Activated CD8-positive, alpha-beta memory T cell treated with anti-CD3 and anti-CD28 coated beads, Interleukin-2, amount 50 U/mL, for 48 hours (primary cell): Measurements from ENCODE around the gene KRTAP5-4.
A peak's percentile ranks its signal among the peaks of the same experiment; 100 is the strongest.
"Not testable (repeated sequence)": the region's sequence is repeated elsewhere in the genome, so short reads cannot be mapped to it uniquely, and the experiment has no call there.

Experiments
- DNase-seq: peaks from one replicate; pipeline ENCODE4 v3.0.0-alpha.2; 2020

Gene KRTAP5-4

DNA sequence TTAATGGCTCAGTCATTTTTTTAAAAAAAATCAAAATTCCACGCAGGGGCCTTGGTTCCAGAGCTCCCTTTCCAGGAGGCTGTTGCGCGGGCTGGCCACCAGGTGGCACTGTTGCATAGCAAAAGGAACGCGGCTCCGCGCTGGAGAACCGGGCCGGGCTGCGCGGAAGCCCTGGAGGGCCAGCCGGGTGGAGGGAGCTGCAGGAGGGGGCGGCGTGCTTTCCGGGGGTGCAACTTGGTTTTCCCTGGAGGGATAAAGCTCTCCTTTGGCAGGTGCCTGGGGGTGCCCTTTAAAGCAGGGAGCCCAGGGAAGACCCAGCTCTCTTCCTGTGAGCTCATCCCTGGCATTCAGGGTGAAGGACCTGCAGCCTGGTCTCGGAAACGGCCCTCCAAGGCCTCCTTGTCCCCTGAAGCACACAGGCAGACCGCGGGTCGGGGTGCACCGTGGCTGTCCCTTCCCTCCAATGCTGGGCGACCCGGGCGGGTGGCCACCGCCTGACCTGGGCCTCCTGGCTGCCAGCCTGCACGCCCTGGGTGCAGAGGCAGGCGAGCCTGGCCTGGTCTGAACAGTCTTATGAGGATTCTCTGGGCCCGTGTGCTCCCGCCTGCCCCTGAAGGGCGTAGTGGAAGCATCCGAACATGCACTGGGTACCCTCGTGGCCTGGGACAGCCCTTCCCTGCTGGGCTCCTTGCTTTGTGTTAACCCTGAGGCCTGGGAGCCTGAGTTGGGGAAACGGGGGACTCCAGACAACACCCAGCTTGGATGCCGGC is 31.0 kb upstream of the KRTAP5-4 start:
- peak; percentile 95 for DNase-seq

DNA sequence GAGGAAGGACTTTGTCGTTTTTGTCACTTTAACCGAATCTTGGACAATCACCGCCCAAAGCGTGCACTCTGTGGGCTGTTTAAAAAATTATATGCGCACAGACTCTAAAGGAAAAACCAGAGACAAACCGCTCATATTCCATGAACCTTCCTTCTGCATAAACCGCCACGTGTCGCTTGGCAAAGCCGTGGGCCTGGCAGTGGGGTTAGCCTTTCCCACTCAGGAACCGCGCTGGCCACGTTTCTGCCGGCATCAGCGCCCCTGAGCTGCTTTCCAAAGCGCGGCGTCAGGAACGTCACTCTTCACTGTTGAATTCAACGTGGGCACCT is 30.5 kb upstream of the KRTAP5-4 start:
- no peak for DNase-seq

DNA sequence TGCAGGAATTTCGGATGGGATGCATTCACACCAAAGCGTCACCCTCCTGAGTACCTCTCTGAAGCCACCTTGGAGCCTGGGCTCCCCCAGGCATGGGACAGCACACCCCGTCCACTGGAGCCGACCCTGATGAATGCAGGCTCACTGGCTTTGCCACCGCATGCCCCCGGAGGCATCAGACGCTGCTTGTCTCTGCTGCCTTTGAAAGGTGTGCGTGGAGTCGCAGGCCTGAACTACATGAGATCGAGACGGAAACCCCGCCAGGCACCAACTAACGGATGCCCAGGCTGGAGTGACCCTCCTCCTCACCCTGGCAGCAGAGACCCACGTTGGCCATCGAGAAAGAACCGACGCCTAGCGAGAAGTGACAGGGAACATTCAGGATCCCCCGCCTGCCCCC is 30.1 kb upstream of the KRTAP5-4 start:
- DNase-seq = no peak

DNA sequence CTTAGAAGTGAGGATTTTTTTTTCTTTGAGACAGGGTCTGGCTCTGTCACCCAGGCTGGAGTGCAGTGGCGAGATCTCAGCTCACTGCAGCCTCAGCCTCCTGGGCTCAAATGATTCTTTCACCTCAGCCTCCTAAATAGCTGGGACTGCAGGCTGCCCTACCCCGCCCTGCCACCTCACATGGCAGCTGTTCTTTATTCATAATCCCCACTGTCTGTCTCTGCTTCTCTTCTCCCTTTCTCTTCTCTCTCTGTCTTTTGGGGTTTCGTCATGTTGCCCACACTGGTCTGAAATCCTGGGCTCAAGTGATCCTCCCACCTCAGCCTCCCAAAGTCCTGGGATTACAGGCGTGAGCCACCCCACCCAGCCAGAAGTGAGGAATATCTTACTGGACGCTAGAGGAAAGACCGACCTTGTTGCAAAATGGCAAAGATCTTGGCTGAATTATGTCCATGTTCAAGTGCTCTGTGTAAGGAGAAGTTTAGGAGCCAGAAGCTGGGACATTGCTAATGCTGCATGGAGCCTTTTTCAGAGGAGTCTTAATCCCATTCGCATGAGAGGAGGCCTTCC is 29.6 kb upstream of the KRTAP5-4 start:
- DNase-seq = no peak

DNA sequence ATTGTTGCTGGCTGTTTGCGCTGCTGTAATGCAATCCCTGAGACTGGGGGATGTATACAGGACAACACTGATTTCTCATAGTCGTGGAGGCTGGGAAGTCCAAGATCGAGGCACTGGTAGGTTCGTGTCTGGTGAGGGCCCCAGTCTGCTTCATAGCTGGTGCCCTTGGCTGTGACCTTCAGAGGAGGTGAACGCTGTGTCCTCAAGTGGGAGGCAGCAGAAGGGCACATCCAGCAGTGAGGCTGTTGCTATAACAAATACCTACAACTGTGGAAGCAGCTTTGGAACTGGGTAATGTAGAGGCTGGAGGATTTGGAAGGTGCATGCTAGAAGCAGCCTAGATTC is 29.0 kb upstream of the KRTAP5-4 start:
- no peak for DNase-seq

DNA sequence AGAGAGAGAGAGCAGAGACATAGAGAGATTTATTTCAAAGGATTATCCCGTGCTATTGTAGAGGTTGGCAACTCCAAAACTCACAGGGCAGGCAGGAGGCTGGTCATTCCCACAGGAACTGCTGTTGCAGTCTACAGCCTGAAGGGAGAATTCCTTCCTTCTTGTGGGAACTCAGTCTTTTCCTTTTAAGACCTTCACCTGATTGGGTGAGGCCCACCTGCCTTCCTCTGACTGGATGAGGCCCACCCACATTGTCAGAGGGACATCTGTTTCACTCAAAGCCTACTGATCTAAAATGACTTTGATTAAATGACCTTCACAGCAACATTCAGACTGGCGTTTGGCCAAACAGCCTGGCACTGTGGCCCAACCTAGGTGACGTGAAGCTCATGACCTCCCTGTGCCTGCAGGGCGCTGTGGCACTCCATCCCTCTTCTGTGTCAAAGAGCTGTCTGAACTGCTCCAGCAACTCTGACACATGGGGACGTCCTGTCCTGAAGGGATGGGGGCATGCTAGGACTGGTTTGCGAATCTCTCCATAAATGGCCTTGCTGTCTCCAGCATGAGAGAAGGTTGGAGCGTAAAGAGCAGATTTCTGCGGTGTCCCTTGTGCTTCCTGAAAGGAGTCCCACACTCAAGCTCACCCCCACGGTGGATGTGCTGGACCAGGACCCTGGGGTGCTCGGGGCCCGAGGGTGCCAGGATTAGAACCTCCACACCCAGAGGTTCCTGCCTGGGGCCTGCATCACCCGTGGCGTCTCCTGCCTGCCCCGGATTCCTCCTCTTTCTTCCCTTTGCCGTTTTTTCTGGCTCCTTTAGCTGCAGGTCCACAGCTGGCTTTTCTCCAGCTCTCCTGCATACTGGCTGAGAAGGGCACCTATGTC is 28.3 kb upstream of the KRTAP5-4 start:
- no peak for DNase-seq

DNA sequence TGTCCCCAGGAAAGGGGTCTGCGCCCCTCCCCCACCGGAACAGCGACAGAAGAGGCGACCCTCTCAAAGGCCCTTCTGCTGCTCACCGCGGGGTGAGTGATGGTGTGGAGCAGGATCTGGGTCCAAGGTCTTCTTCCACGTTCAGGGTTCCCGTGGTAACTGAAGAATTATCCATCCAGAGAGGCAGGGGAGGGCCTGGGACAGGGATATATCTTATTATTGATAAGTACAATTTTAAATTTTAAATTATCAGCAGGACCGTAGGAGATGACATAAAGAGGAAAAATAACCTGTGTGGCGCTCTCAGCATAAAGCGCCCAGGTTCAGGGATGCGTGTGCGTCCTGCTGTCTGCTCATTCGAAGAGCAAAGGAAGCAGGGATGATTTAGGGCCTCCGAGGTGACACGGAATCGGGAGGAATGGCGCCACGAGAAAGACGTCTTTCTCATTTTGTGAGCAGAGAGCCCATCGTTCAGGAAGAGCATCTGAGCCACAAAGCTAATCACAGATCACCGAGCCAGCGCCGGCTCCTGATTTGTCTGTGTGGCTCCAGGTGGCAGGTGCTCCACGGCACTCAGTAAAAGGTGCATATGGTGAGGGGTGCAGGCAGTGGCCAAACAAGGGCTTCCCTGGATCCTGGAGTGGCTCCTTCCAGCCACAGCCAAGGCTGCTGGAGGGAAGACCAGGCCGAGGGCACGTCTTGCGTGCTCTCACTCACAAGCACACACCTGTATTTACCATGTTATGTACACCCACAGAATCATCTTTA is 26.9 kb upstream of the KRTAP5-4 start:
- no peak for DNase-seq

DNA sequence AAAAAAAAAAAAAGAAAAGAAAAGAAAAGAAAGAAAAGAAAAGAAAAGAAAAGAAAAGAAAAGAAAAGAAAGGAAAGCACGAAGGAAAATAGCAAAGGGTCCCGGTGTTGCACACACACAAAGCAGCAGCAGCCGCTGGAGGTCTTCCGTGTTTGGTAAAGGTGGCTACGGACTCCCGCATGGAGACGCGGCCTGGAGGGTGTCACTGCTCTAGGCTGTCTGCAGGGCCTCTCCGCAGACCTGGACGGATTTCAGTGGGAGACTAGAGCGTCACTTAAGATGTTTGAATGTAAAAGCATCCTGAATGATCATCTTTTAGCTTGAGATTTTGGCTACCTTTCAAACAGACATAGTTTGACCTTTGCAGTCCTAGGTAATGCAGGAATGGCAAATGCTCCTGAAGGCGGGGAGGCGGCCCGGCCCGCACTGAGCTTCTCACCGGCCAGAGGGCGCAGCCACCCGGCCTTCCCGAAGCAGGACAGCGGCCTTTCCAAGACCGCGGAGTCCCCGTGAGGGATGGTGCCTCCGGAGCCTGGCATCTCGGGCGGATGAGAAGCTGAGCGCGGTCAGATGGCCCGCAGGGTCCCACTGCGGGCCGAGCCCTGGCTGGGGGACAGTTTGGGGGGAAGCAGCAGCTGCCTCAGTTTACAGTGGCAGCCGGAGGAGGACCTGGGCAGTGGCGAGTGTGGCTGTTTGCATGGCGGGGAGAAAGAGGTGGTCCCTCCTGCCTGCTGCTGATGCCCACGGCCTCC is 26.1 kb upstream of the KRTAP5-4 start:
- DNase-seq = no peak

DNA sequence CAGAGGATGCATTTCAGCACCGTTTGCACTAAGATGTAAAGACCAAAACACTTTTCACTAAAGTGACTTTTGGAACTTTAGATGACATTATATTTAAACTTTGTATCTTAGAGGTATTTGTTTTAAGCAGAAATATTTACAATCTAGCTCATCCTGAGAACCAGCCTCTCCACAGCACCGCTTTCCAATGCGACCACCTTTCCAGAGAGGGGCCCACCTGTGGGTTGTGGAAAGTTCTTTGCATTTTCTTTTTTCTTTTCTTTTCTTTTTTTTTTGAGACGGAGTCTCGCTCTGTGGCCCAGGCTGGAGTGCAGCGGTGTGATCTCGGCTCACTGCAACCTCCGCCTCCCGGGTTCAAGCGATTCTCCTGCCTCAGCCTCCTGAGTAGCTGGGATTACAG is 24.6 kb upstream of the KRTAP5-4 start:
- not testable (repeated sequence) for DNase-seq

DNA sequence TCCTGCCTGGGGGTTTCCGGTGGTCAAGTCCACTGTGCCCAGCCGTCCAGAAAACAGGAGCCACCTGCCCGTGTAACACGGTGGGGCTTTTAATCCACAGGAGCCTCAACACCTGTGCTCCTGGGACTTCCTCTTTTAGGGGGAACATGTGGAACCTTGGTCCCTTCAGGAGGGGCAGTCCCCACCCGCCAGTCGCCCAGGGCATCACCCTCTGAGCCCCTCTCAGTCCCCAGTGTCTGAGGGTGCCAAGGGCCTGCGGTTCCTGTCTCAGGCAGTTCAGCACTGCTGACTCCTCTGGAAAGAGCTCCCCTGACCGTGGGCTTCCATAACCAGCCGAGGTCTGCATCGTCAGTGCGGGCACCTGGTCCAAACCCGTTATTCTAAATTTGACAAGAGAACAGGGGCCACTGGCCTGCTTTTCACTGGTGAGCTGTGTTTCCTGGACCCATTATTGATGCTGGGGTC is 23.5 kb upstream of the KRTAP5-4 start:
- no peak for DNase-seq

DNA sequence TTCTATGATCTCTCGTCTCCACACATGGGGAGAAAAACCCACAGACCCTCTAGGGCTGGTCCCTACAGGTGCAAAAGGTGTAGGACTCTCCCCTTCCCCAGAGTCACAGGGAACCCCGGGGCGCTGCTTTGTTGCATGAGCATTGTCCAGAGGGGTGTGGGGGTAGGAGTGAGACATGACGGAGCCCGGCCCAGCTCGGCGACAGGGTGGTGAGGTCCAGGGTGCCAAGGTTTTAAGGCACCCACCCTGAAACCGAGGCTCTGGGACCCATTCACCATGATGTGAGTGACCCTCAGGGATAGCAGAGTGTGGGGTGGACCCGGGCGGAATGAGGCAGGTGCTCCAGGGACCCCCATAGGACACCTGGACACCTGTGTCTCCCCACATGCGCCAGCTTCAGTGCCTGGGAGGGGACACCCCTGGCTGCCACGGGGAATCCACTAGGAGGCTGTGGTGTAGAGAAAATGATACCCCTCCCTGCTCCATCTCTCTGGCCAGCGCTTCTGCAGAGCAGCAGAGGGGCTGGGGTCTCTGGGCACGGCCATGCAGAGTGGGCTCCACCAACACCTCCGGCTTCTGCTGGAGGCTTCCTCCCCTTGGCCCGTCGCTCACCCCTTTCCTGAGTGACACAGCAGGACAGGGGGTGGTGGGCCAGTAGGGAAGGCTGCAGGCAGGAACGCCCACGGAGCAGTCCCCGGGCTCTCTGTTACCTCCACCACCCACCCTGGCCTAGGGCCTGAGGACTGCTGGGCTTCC is 22.8 kb upstream of the KRTAP5-4 start:
- no peak for DNase-seq

DNA sequence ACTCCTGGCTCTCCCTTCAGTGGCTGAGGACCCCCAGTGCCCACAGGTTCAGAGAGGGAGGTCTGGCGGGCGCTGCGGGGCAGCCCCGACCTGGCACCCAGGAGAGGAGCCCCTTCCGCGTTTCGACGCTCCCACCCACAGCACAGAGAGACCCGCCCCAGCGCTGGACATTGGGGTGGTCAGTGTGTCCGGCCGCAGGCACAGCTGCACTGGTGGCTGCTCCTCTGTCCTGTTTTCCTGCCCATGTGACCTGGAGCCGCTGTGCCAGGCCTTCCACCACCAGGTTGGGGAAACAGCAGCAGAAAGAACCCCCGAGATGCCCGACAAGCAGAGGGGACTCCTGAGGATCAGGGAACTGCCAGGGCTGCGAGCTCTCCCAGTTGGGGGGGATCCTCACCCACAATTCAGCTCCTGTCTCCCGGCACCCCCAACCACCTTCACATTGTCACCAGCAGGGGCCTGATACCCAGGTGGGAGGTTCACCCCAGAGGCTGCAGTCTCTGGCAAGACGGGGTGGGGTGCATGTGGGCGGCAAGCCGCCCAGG is 21.3 kb upstream of the KRTAP5-4 start:
- DNase-seq = no peak

DNA sequence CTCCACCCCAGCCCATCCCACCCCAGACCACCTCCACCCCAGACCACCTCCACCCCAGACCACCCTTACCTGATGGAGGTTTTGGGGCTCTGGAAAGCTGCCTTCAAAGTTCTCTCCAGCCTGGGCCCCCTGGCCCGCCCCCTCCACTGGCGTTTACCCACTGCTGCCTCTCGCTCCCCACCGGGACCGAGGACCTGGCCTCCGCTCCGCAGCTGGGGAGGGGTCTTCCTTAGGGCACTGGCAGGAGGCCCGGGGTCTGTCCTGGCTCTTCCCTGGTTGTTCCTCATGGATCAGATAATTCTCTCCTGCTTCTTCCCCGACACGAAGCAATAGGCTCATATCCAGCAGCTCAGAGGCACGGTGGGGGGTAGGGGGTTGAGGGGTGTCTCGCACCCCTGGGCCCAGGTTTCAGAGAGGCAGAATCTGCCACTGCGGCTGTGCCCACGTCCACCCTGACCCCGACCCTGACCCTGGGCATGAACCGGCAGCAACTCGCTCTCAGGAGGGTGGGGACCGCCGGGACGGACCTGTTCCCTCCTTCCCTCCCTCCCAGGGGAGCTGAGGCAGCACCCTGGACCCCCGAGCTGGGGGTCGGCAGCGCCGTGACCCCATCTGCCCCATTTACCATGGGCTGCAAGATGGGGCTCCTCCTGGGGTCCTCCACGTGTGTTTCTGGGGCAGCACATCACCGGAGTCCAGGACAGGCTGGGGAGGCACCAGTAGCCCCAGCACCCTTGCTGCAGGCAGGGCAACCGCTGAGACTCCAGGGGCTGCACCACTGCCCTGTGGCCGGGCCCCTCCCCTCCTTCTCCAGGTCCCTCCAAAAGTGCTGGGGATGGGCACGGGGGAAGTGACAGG is 20.6 kb upstream of the KRTAP5-4 start:
- no peak for DNase-seq

DNA sequence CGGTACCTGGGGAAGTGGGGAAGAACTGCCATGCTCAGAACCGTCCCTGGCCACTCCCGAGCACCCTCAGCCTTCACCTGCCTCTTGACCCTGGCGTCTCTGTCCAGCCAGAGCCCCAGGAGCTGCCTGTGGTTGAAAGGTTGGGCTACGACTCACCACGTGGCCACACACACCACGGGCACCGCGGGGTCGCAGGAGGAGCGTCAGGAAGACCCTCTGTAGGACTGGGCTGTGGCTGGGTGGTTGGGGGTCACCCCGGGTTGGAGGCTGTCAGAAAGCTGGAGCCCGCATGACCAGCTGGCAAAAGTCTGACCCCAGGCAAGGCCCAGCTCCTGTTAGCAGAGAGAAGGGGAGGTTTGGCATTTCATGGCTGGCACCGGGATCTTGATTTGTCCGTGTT is 19.2 kb upstream of the KRTAP5-4 start:
- no peak for DNase-seq

DNA sequence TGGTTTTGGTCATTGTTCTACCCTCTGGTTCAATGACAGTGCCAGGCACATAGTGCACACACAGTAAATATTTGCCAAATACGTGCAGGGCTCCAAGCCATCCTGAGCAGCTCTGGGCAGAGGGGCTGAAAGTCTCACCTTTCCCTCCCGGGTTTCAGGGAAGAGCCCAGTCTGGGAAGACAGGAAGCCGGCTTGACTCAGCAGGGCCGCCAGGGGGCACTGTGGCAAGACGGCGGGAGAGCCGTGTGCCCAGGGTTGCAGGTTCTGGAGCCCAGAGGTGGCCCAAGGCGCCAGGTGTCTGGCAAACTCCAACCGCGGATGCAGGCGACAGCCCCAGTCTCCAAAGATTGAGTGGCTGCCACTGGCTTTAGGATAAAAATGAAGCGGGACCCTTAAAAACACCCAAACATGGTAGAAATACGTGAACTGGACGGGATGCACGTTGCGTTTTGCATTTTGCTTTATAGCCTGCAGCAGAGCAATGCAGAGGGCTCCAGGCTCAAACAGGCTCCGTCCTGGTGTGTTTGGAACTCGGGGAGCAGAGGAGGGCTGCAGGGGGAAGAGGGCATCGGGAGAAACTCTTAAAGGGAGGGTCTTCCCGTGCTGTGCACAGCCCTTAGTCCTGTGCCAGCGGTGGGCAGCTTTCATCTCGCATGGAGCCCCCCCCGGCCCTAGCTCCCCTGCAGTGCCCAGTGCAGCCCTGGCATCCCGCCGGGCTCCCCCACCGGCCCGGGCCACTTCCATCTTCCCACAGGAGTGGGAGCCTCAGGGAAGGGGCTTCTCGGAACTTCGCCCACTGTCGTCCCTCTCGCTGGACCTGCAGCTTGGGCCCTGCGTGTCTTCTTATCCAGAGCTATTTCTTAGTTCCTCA is 18.4 kb upstream of the KRTAP5-4 start:
- peak; percentile 69 for DNase-seq

DNA sequence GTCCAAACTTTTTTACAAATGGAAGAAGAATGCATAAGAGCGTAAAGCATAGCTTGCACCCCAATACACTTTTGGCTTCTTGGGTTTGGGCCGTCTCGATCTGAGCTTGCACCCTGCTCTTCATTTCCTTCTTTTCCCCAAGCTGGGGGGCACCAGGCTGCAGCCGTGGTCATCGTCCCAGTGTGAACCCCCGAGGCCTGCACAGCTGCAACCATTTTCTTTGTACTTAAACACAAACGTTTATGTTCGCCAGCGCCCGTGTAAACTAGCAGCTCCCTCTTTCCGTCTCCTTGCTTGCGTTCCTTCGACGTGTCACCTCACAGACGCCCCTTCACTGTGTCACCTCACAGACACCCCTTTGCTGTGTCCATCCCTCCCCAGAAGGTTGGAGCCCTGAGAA is 17.7 kb upstream of the KRTAP5-4 start:
- DNase-seq = no peak

DNA sequence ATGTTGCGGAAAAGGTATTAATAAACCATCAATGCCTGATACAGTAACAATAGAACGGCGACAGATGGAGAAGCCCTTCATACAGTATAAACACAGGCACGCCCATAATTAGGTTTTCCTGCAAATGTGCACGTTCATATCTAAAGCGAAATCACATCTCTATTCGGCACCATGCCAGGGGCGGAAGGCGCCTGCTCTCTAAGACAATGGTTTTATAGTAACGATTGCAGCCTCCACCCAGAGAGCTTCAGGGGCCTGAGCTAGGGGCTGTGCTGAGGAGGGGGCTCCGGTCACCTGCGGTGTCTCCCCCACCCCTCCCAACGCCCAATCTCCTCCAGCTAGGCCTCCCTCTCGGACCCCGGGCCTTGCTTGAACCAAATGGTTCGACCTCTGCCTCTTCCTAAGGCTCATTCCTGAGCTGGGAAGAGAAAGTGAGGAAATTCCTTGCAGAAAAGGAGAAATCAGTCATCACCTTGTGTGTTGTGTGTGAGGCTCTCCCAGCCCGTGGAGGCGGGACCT is 17.2 kb upstream of the KRTAP5-4 start:
- DNase-seq = no peak

DNA sequence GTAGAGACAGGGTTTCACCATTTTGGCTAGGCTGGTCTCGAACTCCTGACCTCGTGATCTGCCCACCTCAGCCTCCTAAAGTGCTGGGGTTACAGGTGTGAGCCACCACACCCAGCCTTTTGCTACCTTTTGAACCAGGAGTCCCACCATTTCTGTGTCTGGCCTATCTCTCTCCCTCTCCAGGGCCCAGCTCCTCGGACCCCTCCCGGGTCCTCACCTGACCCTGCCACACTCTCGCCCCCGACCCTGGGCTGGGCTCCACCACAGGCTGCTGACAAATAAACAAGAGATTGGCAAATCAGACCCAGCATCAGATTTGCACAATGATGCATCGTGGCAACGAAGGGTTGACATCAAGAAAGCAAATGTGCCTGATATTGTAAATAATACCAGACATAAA is 16.4 kb upstream of the KRTAP5-4 start:
- DNase-seq = no peak

DNA sequence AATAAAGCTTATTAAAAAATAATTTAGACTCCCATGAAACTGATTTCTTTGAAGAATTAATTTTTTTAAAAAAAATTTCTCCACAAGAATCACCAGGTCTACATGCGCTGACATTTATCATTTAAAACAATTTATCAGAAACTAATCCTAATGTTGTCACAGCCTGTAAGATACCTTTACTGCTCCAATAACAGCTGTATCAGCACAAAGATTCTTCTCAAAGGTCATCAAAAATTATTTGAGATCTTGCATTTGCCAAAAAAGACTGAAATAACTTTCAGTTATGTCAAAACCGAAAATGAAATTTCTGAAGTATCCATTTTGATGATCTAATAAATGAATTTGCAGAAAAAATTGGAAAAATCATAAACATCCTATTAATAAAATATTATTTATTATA is 15.7 kb upstream of the KRTAP5-4 start:
- DNase-seq = no peak
